HCT116 (cell line): ENCODE results near the gene ALDH1L1. TPM values are rescaled to one million over a fixed set of nuclear protein-coding genes. Genes with fewer than 3 reads are reported as not detected.

Experiments
- ATAC-seq: fragments of 200-7000 bp; cut with Tn5 transposase; 2 replicates; pipeline ENCODE4 v1.9.1; 2020; ENCODE audit warnings: mild to moderate bottlenecking, moderate library complexity
- BruUV-seq: library from RNA; stranded (reverse); fragments of 400-500 nt; replicated peaks from 2 replicates; lab custom pipeline; 2021; lab: Mats Ljungman, UMichigan
- CTCF ChIA-PET: fragments of 300-600 bp; sonication (Branson Sonifier 250); formaldehyde crosslinking; loops from one replicate; lab custom pipeline; 2021; ENCODE audit warnings: antibody characterized with exemption; lab: Charles Lee
- POLR2A ChIA-PET: fragments of 300-600, 350-600 bp; sonication (Branson Sonifier 250); formaldehyde crosslinking; loops from one replicate; lab custom pipeline; 2021; ENCODE audit warnings: antibody characterized with exemption; lab: Charles Lee
- RAD21 ChIA-PET, 2 experiments: fragments of 300-600 bp; sonication (Branson Sonifier 250); formaldehyde crosslinking; loops; one replicate each; lab custom pipeline; 2023; ENCODE audit warnings: low total read pairs in 2 of 2; ENCODE audit not compliant: uncharacterized antibody in 2 of 2, unreplicated experiment in 2 of 2, low non-redundant PET in 1 of 2; lab: Charles Lee
- DNase-seq: peaks from one replicate; pipeline ENCODE4 v3.0.0-alpha.2; 2010; ENCODE audit warnings: low read depth, low spot score
- H2AFZ ChIP-seq: fragments of 200-600 bp; shearing (Covaris generic), sonication (generic); 2 replicates; pipeline ENCODE4 v1.6.1; 2017; ENCODE audit warnings: low read depth, mixed run types, mixed read lengths, antibody characterized with exemption, low read length; ENCODE audit not compliant: poor library complexity, severe bottlenecking
- H3K27ac ChIP-seq: 2 replicates; pipeline ENCODE4 v1.5.1; 2012; ENCODE audit warnings: low read depth, low read length
- H3K27me3 ChIP-seq: fragments of 200-600 bp; sonication (generic); 2 replicates; pipeline ENCODE4 v1.6.1; 2016; ENCODE audit warnings: mixed run types, low read length, mixed read lengths; ENCODE audit not compliant: insufficient read depth
- H3K36me3 ChIP-seq, 2 experiments: fragments of 200-500 bp in 1 of 2; fragments of 200-600 bp in 1 of 2; sonication (Bioruptor generic) in 1 of 2; sonication (generic) in 1 of 2; 2 replicates each; pipeline versions ENCODE4 v1.5.1 to v1.6.1; 2014 to 2016; ENCODE audit warnings: low read length in 2 of 2, inconsistent platforms in 1 of 2, mixed read lengths in 1 of 2, mixed run types in 1 of 2; ENCODE audit not compliant: insufficient read depth in 2 of 2, control insufficient read depth in 1 of 2
- H3K4me1 ChIP-seq, 2 experiments: fragments of 200-600 bp in 1 of 2; sonication (generic) in 1 of 2; 2 replicates each; pipeline versions ENCODE4 v1.5.1 to v1.6.1; 2012 to 2017; ENCODE audit warnings: low read length in 2 of 2, inconsistent platforms in 1 of 2, mild to moderate bottlenecking in 1 of 2, mixed read lengths in 1 of 2, mixed run types in 1 of 2, moderate library complexity in 1 of 2; ENCODE audit not compliant: insufficient read depth in 2 of 2, control insufficient read depth in 1 of 2
- H3K4me2 ChIP-seq: fragments of 200-600 bp; sonication (generic); 2 replicates; pipeline ENCODE4 v1.6.1; 2017; ENCODE audit warnings: mixed run types, low read length, mixed read lengths
- H3K4me3 ChIP-seq, 2 experiments: fragments of 200-600 bp in 1 of 2; sonication (generic) in 1 of 2; replicated peaks in 1 of 2; 2 replicates each; pipeline ENCODE4 v1.5.1; 2011 to 2016; ENCODE audit warnings: low read length in 2 of 2, control low read depth in 1 of 2, low read depth in 1 of 2, mild to moderate bottlenecking in 1 of 2, mixed read lengths in 1 of 2, mixed run types in 1 of 2
- H3K79me2 ChIP-seq: fragments of 200-600 bp; sonication (generic); 2 replicates; pipeline ENCODE4 v1.6.1; 2017; ENCODE audit warnings: mild to moderate bottlenecking, mixed run types, low read length, moderate library complexity, mixed read lengths; ENCODE audit not compliant: insufficient read depth
- H3K9ac ChIP-seq: fragments of 200-600 bp; sonication (generic); 2 replicates; pipeline ENCODE4 v1.6.1; 2016; ENCODE audit warnings: low read length, mixed read lengths
- H3K9me2 ChIP-seq: fragments of 200-600 bp; sonication (generic), shearing (Covaris generic); 2 replicates; pipeline ENCODE4 v1.6.1; 2017; ENCODE audit warnings: mixed run types, mild to moderate bottlenecking, moderate library complexity; ENCODE audit not compliant: insufficient read depth
- H3K9me3 ChIP-seq, 2 experiments: fragments of 200-500 bp in 1 of 2; fragments of 200-600 bp in 1 of 2; sonication (Bioruptor generic) in 1 of 2; sonication (generic) in 1 of 2; 2 replicates each; pipeline ENCODE4 v1.6.1; 2014 to 2017; ENCODE audit warnings: low read length in 2 of 2, mixed read lengths in 2 of 2, inconsistent platforms in 1 of 2, low read depth in 1 of 2, mild to moderate bottlenecking in 1 of 2, mixed run types in 1 of 2, moderate library complexity in 1 of 2; ENCODE audit not compliant: control insufficient read depth in 1 of 2, insufficient read depth in 1 of 2
- H4K20me1 ChIP-seq: fragments of 200-600 bp; sonication (generic), shearing (Covaris generic); 2 replicates; pipeline ENCODE4 v1.6.1; 2017; ENCODE audit warnings: mixed run types, mild to moderate bottlenecking, moderate library complexity; ENCODE audit not compliant: insufficient read depth
- CEBPB ChIP-seq: IDR thresholded peaks from 2 replicates; pipeline ENCODE4 v1.6.1; 2012; ENCODE audit warnings: low read depth
- EZH2 ChIP-seq: fragments of 200-600 bp; sonication (generic); IDR thresholded peaks from 2 replicates; pipeline ENCODE4 v1.6.1; 2017; ENCODE audit warnings: antibody characterized with exemption, mixed run types
- JUND ChIP-seq: IDR thresholded peaks from 2 replicates; pipeline ENCODE4 v1.6.1; 2012
- MAX ChIP-seq: IDR thresholded peaks from 2 replicates; pipeline ENCODE4 v1.6.1; 2012
- SP1 ChIP-seq: IDR thresholded peaks from 2 replicates; pipeline ENCODE4 v1.6.1; 2012; ENCODE audit warnings: low read depth
- SRF ChIP-seq: IDR thresholded peaks from 2 replicates; pipeline ENCODE4 v1.6.1; 2012; ENCODE audit warnings: low read depth
- intact Hi-C: fragments of 100-400 bp; cut with micrococcal nuclease; formaldehyde crosslinking; loops from 2 replicates; pipeline ENCODE4 v1.10.0; 2022
- total RNA-seq: library from RNA; stranded (reverse); gene quantifications from one replicate; pipeline ENCODE4 v1.2.1, GENCODE V29; 2021; ENCODE audit not compliant: unreplicated experiment
- TF ChIP-seq, protein P1 (sequence below), 3 experiments: fragments of 200-600 bp in 1 of 3; sonication (generic) in 1 of 3; IDR thresholded peaks in 2 of 3; conservative IDR thresholded peaks in 1 of 3; 2 replicates each; pipeline ENCODE4 v1.5.1; 2012 to 2017; ENCODE audit warnings: low read depth in 2 of 3, low read length in 2 of 3, antibody characterized with exemption in 1 of 3, borderline replicate concordance in 1 of 3, control low read depth in 1 of 3, mild to moderate bottlenecking in 1 of 3, mixed read lengths in 1 of 3, mixed run types in 1 of 3, moderate library complexity in 1 of 3; ENCODE audit not compliant: insufficient read depth in 1 of 3

ALDH1L1 gene
- total RNA-seq, 1 experiment from 2014 or later = 0.81 TPM

DNA sequence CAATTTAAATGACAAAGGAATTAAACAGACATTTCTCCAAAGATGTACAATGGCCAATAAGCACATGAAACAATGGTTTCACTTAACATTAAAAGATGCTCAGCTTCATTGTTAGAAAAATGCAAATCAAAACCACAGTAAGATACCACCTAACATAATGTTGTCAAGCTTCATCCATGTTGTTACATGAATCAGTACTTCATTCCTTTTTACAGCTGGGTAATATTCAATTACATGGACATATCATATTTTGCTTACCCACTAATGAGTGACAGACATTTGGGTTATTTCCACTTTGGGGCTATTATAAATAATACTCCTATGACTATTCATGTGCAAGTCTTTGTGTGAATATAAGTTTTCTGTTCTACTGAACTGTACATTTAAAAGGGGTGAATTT, 104.2 kb downstream of the ALDH1L1 start:
- H3K4me1 ChIP-seq = peaks cover 0 to under 1% of the 10 kb centered on the region in 2 experiments; a peak in 3 of 4 replicates
- no peaks in the 10 kb centered on the region for H3K9me3 ChIP-seq
- DNase-seq = no peak
- ChIA-PET CTCF (no interaction called here), RAD21 (no interaction called here), POLR2A (no interaction called here)
- H3K4me3 ChIP-seq = no peak overlapping the region
- intact Hi-C loops = no loop called here
- H3K27ac ChIP-seq = no peak overlapping the region
- peaks cover 7% of the 10 kb centered on the region for H3K79me2 ChIP-seq
- no TSS peak for BruUV-seq
- H2AFZ ChIP-seq = no peak overlapping the region
- H3K27me3 ChIP-seq = no peaks in the 10 kb centered on the region
- no peak overlapping the region for H3K4me2 ChIP-seq
- no peaks in the 10 kb centered on the region for H3K9me2 ChIP-seq
- no peak for TF ChIP-seq SP1
- TF ChIP-seq, protein P1, sequence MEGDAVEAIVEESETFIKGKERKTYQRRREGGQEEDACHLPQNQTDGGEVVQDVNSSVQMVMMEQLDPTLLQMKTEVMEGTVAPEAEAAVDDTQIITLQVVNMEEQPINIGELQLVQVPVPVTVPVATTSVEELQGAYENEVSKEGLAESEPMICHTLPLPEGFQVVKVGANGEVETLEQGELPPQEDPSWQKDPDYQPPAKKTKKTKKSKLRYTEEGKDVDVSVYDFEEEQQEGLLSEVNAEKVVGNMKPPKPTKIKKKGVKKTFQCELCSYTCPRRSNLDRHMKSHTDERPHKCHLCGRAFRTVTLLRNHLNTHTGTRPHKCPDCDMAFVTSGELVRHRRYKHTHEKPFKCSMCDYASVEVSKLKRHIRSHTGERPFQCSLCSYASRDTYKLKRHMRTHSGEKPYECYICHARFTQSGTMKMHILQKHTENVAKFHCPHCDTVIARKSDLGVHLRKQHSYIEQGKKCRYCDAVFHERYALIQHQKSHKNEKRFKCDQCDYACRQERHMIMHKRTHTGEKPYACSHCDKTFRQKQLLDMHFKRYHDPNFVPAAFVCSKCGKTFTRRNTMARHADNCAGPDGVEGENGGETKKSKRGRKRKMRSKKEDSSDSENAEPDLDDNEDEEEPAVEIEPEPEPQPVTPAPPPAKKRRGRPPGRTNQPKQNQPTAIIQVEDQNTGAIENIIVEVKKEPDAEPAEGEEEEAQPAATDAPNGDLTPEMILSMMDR (IDR thresholded peaks at IDR 0.05 in 2 of 3, conservative IDR thresholded peaks at IDR 0.05 in 1 of 3; ENCODE audit: borderline replicate concordance in 1 of 3, insufficient read depth in 1 of 3, low read depth in 2 of 3, low read length in 2 of 3) = no peak
- H3K36me3 ChIP-seq = no peaks in the 10 kb centered on the region
- no peak overlapping the region for H3K9ac ChIP-seq
- ATAC-seq = no peak
- H4K20me1 ChIP-seq = no peaks in the 10 kb centered on the region

DNA sequence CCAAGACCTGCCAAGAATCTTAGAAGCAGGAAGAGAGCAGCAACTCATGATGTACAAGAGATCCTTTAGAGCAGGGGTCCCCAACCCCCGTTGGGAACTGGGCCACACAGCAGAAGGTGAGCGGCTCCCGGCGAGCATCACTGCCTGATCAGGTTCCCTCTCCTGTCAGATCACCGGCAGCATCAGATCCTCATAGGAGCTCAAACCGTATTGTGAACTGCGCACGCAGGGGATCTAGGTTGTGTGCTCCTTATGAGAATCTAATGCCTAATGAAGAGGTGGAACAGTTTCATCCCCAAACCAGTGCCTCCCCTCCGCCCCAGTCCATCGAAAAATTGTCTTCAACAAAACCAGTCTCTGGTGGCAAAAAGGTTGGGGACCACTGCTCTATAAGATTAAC, 110.2 kb downstream of the ALDH1L1 start:
- RAD21 ChIA-PET = no interaction called here
- H3K27me3 ChIP-seq = no peaks in the 10 kb centered on the region
- CTCF ChIA-PET = no interaction called here
- H3K36me3 ChIP-seq = no peaks in the 10 kb centered on the region
- intact Hi-C loops = no loop called here
- no peaks in the 10 kb centered on the region for H3K9me2 ChIP-seq
- H2AFZ ChIP-seq = no peak overlapping the region
- DNase-seq (no peak), ATAC-seq (no peak)
- no peak overlapping the region for H3K27ac ChIP-seq
- H3K4me2 ChIP-seq = no peak overlapping the region
- no peaks in the 10 kb centered on the region for H3K9me3 ChIP-seq
- POLR2A ChIA-PET = no interaction called here
- H4K20me1 ChIP-seq = no peaks in the 10 kb centered on the region
- no TSS peak for BruUV-seq
- H3K79me2 ChIP-seq = peaks cover 4% of the 10 kb centered on the region; the same call in 1 of the 2 replicates
- H3K4me1 ChIP-seq = no peaks in the 10 kb centered on the region
- H3K4me3 ChIP-seq = no peak overlapping the region
- no peak overlapping the region for H3K9ac ChIP-seq
- TF ChIP-seq CEBPB = no peak
- TF ChIP-seq MAX = no peak
- no peak for TF ChIP-seq JUND
- TF ChIP-seq EZH2 = no peak
- TF ChIP-seq SRF = no peak
